ENCODE data around the gene ZNF212. TPM values are rescaled to one million over a fixed set of nuclear protein-coding genes. Genes with fewer than 3 reads are reported as not detected.

Gene ZNF212
- total and polyA plus RNA-seq, 2 donors (not counting 3 experiments of a cell fraction or from before 2014, with no cell fraction given): 3.6 to 9.0 TPM

DNA sequence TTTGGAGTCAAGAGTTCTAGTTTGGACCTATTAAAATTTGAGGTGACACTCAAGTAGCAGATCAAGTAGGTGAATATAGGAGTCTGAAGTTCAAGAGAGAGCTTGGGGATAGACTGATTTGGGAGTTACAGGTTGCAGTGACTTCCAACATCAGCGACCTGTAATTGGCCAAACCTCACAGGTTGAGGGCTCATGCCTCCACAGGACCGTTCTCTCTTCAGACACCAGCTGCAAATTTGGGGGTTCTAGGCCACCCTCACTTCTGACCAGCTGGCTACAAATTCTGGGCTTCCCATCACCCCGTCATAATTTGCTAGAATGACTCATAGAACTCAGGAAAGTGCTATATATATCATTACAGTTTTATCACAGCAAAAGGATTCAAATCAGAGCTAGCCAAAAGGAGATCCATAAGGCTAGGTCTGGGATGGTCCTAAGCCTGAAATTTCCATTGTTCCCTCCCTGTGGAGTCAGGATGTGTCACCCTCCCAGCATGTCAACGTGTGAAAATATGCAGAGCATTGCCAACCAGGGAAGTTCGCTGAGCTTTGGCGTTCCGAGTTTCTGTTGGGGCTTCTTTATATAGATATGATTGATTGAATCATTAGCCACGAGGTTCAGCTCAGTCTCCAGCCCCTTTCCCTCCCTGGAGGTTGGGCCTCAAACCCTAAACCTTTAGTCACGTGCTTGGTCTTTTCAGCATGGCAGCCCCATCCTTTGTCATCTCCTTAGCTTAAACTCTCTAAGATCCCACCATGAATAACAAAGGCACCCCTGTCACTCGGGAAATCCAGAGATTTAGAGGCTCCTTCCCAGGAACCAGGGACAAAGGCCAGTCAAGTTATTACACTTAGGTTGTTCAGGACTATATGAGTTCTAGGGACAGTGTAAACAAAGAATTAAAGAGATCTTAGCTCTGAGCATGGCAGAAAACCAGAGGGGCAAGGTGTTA is 20.7 kb upstream of the ZNF212 start:
- no peaks in the 10 kb centered on the region for H3K27me3 ChIP-seq (ENCODE audit: control insufficient read depth in 2 of 2, insufficient read depth in 2 of 2, low read length in 2 of 2)
- H3K9ac ChIP-seq (replicated peaks; ENCODE audit: extremely low read depth, insufficient read depth, low read length): no peak overlapping the region
- ChIA-PET CTCF (interaction anchor here (0.7 to 1.6 kb wide), 5 partner anchors 11 to 72 kb away, joined by 3 to 7 read pairs (median 3); partner anchors contain the start of genes ZNF282, ZNF398 and ZNF783), POLR2A (no interaction called here)
- H3K79me2 ChIP-seq (ENCODE audit: control insufficient read depth, insufficient read depth, low read length): no peaks in the 10 kb centered on the region
- no peak overlapping the region for H3K4me3 ChIP-seq (replicated peaks in 1 of 3; ENCODE audit: insufficient read depth in 1 of 3, low read depth in 1 of 3, low read length in 3 of 3)
- no peaks in the 10 kb centered on the region for H3K4me1 ChIP-seq (ENCODE audit: control insufficient read depth, extremely low read depth, insufficient read depth, low read length)
- FAIRE-seq (peak; percentile 49), DNase-seq (ENCODE audit: low read depth, low spot score) (no peak)
- dilution Hi-C loops (cut with MboI; ENCODE audit: extremely low pct_ligation_motif_present, low sequenced_read_pairs): no loop called here
- H3K9me1 ChIP-seq (replicated peaks; ENCODE audit: control insufficient read depth, extremely low read depth, insufficient read depth, low read length): no peaks in the 10 kb centered on the region
- H3K9me3 ChIP-seq (replicated peaks; ENCODE audit: control insufficient read depth, insufficient read depth, low read length): no peaks in the 10 kb centered on the region
- no peak overlapping the region for H3K4me2 ChIP-seq (ENCODE audit: insufficient read depth, low read length)
- TF ChIP-seq, protein P1, sequence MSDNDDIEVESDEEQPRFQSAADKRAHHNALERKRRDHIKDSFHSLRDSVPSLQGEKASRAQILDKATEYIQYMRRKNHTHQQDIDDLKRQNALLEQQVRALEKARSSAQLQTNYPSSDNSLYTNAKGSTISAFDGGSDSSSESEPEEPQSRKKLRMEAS (IDR thresholded peaks at IDR 0.05; ENCODE audit: insufficient read depth, insufficient read length): no peak
- TF ChIP-seq POLR2AphosphoS5 (IDR thresholded peaks at IDR 0.05; ENCODE audit: insufficient read depth, low read depth, low read length) (no peak), POLR2A (IDR thresholded peaks at IDR 0.05; ENCODE audit: low read depth, low read length) (no peak), MYC (IDR thresholded peaks at IDR 0.05; ENCODE audit: low read depth, low read length) (no peak), JUN (IDR thresholded peaks at IDR 0.05; ENCODE audit: borderline replicate concordance, insufficient read depth, insufficient read length, low read depth) (no peak)
- TF ChIP-seq, protein P2, sequence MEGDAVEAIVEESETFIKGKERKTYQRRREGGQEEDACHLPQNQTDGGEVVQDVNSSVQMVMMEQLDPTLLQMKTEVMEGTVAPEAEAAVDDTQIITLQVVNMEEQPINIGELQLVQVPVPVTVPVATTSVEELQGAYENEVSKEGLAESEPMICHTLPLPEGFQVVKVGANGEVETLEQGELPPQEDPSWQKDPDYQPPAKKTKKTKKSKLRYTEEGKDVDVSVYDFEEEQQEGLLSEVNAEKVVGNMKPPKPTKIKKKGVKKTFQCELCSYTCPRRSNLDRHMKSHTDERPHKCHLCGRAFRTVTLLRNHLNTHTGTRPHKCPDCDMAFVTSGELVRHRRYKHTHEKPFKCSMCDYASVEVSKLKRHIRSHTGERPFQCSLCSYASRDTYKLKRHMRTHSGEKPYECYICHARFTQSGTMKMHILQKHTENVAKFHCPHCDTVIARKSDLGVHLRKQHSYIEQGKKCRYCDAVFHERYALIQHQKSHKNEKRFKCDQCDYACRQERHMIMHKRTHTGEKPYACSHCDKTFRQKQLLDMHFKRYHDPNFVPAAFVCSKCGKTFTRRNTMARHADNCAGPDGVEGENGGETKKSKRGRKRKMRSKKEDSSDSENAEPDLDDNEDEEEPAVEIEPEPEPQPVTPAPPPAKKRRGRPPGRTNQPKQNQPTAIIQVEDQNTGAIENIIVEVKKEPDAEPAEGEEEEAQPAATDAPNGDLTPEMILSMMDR (IDR thresholded peaks at IDR 0.05; ENCODE audit: extremely low read depth in 1 of 2, insufficient read depth in 1 of 2, low read depth in 1 of 2, low read length in 2 of 2): no peak
- H2AFZ ChIP-seq (ENCODE audit: low read depth, low read length): no peak overlapping the region
- no peaks in the 10 kb centered on the region for H4K20me1 ChIP-seq (replicated peaks; ENCODE audit: control insufficient read depth, extremely low read depth, insufficient read depth, low read length)
- H3K36me3 ChIP-seq (ENCODE audit: control insufficient read depth in 2 of 2, extremely low read depth in 1 of 2, insufficient read depth in 2 of 2, low read length in 2 of 2): peaks cover 16 to 33% of the 10 kb centered on the region in 2 experiments
- intact Hi-C loops (cut with micrococcal nuclease): no loop called here
- BruUV-seq (replicated peaks): no TSS peak
- no peak overlapping the region for H3K27ac ChIP-seq (ENCODE audit: insufficient read depth, low read depth, low read length)
